ENCODE data around the gene LEMD3.
A peak's percentile ranks its signal among the peaks of the same experiment; 100 is the strongest.

Gene LEMD3

GRCh38 chr12:65162609-65163008 is 6.8 kb upstream of the LEMD3 start:
- H3K79me2 ChIP-seq (ENCODE audit: control insufficient read depth, insufficient read depth, low read length), result no peaks in the 10 kb centered on the region
- no peaks in the 10 kb centered on the region for H3K4me1 ChIP-seq (ENCODE audit: control insufficient read depth, low read depth, low read length)
- no peak overlapping the region for H2BK5ac ChIP-seq (ENCODE audit: low read length)
- no peaks in the 10 kb centered on the region for H3K36me3 ChIP-seq (ENCODE audit: control insufficient read depth, insufficient read depth, low read length)
- no peak overlapping the region for H4K8ac ChIP-seq (ENCODE audit: low read depth, low read length)
- H3K56ac ChIP-seq (ENCODE audit: low read length), result no peak overlapping the region
- no peaks in the 10 kb centered on the region for H3K27me3 ChIP-seq (ENCODE audit: insufficient read depth, low read length, poor library complexity)
- H3K4me2 ChIP-seq (ENCODE audit: low read length), result no peak overlapping the region
- no peak overlapping the region for H3K27ac ChIP-seq (ENCODE audit: low read depth, low read length)
- no peak overlapping the region for H3K18ac ChIP-seq (ENCODE audit: low read length)
- H2BK15ac ChIP-seq (replicated peaks; ENCODE audit: low read depth), result no peak overlapping the region
- H4K5ac ChIP-seq (ENCODE audit: low read length), result no peak overlapping the region
- no peak overlapping the region for H2BK120ac ChIP-seq (ENCODE audit: low read depth, low read length)
- H2AK5ac ChIP-seq (ENCODE audit: low read length), result no peak overlapping the region
- H3K4ac ChIP-seq (ENCODE audit: low read depth, low read length), result no peak overlapping the region
- no CpG with 5 or more reads among the region's 1 CpG for WGBS (ENCODE audit: extremely low coverage, insufficient coverage, low lambda C conversion rate)
- H3K9ac ChIP-seq (ENCODE audit: low read length), result no peak overlapping the region
- no peak overlapping the region for H3K23ac ChIP-seq (ENCODE audit: low read length)
- H3K4me3 ChIP-seq (ENCODE audit: low read length), result no peak overlapping the region
- no peak for DNase-seq
- no peaks in the 10 kb centered on the region for H3K79me1 ChIP-seq (ENCODE audit: low read length)

DNA sequence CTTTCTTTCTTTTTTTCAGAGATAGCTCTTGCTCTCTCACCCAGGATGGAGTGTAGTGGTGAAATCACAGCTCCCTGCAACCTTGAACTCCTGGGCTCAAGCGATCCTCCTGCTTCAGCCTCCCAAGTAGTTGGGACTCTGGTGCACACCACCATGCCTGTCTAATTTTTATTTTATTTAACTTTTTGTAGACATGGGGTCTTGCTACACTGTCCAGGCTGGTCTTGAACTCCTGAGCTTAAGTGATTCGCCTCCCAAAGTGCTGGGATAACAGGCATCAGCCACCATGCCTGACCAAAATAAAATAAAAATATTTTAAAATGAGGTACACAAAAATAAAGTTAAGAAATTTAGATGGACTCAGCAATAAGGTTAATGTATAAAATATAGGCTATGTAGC is 5.1 kb upstream of the LEMD3 start:
- Histone ChIP-seq H3K36me3 (ENCODE audit: control insufficient read depth, insufficient read depth, low read length) (no peaks in the 10 kb centered on the region), H2BK15ac (replicated peaks; ENCODE audit: low read depth) (no peak overlapping the region), H3K27me3 (ENCODE audit: insufficient read depth, low read length, poor library complexity) (no peaks in the 10 kb centered on the region), H2BK120ac (ENCODE audit: low read depth, low read length) (no peak overlapping the region), H3K4me1 (ENCODE audit: control insufficient read depth, low read depth, low read length) (no peaks in the 10 kb centered on the region), H3K4ac (ENCODE audit: low read depth, low read length) (no peak overlapping the region), H4K5ac (ENCODE audit: low read length) (no peak overlapping the region), H2BK5ac (ENCODE audit: low read length) (no peak overlapping the region), H4K8ac (ENCODE audit: low read depth, low read length) (no peak overlapping the region), H3K4me2 (ENCODE audit: low read length) (no peak overlapping the region), H3K9ac (ENCODE audit: low read length) (no peak overlapping the region), H3K18ac (ENCODE audit: low read length) (no peak overlapping the region), H3K79me1 (ENCODE audit: low read length) (no peaks in the 10 kb centered on the region), H3K4me3 (ENCODE audit: low read length) (no peak overlapping the region), H3K23ac (ENCODE audit: low read length) (no peak overlapping the region), H3K79me2 (ENCODE audit: control insufficient read depth, insufficient read depth, low read length) (no peaks in the 10 kb centered on the region), H3K56ac (ENCODE audit: low read length) (no peak overlapping the region), H3K27ac (ENCODE audit: low read depth, low read length) (no peak overlapping the region), H2AK5ac (ENCODE audit: low read length) (no peak overlapping the region)
- DNase-seq, result no peak
- no CpG with 5 or more reads among the region's 2 CpGs for WGBS (ENCODE audit: extremely low coverage, insufficient coverage, low lambda C conversion rate)

DNA sequence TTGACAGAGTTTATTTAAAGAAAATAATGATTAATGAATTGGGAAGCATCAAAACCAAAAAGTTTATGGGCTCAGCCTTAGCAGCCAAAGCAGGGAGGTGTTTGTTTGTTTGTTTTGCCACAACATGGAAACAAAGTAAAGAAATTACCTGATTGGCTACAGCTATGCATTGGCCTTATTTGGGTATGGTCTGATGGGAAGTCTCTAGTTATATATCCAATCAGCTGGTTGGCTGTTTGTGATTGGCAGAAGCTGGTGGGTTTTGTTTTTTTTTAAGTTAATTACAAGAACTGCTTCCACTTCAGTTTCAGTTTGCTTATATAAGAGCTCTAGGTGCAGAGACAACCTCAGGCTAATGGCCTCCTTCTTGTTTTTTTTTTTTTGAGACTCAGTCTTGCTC is 4.6 kb upstream of the LEMD3 start:
- no peak overlapping the region for H3K27ac ChIP-seq (ENCODE audit: low read depth, low read length)

DNA sequence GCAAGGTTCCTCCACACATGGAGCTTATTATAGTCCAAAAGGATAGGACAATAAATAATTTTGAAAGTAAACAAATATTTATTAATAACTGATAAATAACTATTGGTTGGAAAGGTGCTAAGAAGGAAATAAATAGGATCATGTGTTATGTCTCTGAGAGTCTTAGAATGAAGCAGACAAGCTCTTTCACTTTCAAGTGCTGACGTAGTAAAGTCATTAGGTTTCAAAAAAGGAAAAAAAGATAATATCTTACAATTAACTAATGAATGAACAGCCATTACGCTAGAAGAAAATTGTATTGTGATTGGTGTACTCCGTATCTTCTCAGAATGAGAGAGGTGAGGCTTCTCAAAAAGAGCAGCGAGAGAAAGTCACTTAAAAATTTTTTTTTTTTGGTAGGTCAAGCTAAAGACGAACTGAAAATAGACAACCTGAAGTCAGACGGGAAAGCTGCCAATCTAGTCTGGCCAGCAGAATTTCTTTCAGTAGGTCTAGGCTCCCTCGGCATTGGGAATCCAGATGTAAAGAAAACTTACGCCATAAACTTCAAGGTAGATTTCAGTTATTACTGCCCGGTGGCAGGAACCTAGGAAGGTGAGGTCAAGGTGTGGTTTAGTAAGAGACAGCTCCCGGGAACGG is 583 bp upstream of the LEMD3 start:
- WGBS (ENCODE audit: extremely low coverage, insufficient coverage, low lambda C conversion rate), result no CpG with 5 or more reads among the region's 11 CpGs
- peak overlapping the region; percentile 4 for H3K4me2 ChIP-seq (ENCODE audit: low read length)
- H2BK15ac ChIP-seq (replicated peaks; ENCODE audit: low read depth), result no peak overlapping the region
- H4K5ac ChIP-seq (ENCODE audit: low read length), result no peak overlapping the region
- H3K56ac ChIP-seq (ENCODE audit: low read length), result peak overlapping the region; percentile 96
- H3K23ac ChIP-seq (ENCODE audit: low read length), result no peak overlapping the region
- peak overlapping the region; percentile 17 for H3K9ac ChIP-seq (ENCODE audit: low read length)
- H2AK5ac ChIP-seq (ENCODE audit: low read length), result no peak overlapping the region
- H3K36me3 ChIP-seq (ENCODE audit: control insufficient read depth, insufficient read depth, low read length), result no peaks in the 10 kb centered on the region
- H3K27ac ChIP-seq (ENCODE audit: low read depth, low read length), result no peak overlapping the region
- peaks cover 33% of the 10 kb centered on the region for H3K79me2 ChIP-seq (ENCODE audit: control insufficient read depth, insufficient read depth, low read length)
- DNase-seq, result no peak
- no peak overlapping the region for H2BK5ac ChIP-seq (ENCODE audit: low read length)
- H3K18ac ChIP-seq (ENCODE audit: low read length), result peak overlapping the region; percentile 53
- H3K4ac ChIP-seq (ENCODE audit: low read depth, low read length), result no peak overlapping the region
- H3K79me1 ChIP-seq (ENCODE audit: low read length), result peaks cover 5% of the 10 kb centered on the region
- H3K27me3 ChIP-seq (ENCODE audit: insufficient read depth, low read length, poor library complexity), result no peaks in the 10 kb centered on the region
- H3K4me3 ChIP-seq (ENCODE audit: low read length), result no peak overlapping the region
- H3K4me1 ChIP-seq (ENCODE audit: control insufficient read depth, low read depth, low read length), result no peaks in the 10 kb centered on the region
- H2BK120ac ChIP-seq (ENCODE audit: low read depth, low read length), result no peak overlapping the region
- H4K8ac ChIP-seq (ENCODE audit: low read depth, low read length), result peak overlapping the region; percentile 98

More for the DNA sequence above, 4.6 kb upstream of the LEMD3 start:
- H2AK5ac ChIP-seq (ENCODE audit: low read length), result no peak overlapping the region
- H3K4me2 ChIP-seq (ENCODE audit: low read length), result no peak overlapping the region
- no peaks in the 10 kb centered on the region for H3K36me3 ChIP-seq (ENCODE audit: control insufficient read depth, insufficient read depth, low read length)
- H2BK5ac ChIP-seq (ENCODE audit: low read length), result no peak overlapping the region
- H3K9ac ChIP-seq (ENCODE audit: low read length), result no peak overlapping the region
- H2BK15ac ChIP-seq (replicated peaks; ENCODE audit: low read depth), result no peak overlapping the region
- H2BK120ac ChIP-seq (ENCODE audit: low read depth, low read length), result no peak overlapping the region
- H4K5ac ChIP-seq (ENCODE audit: low read length), result no peak overlapping the region
- no peak for DNase-seq
- H3K4ac ChIP-seq (ENCODE audit: low read depth, low read length), result no peak overlapping the region
- no peak overlapping the region for H3K4me3 ChIP-seq (ENCODE audit: low read length)
- no peak overlapping the region for H3K18ac ChIP-seq (ENCODE audit: low read length)
- no peaks in the 10 kb centered on the region for H3K27me3 ChIP-seq (ENCODE audit: insufficient read depth, low read length, poor library complexity)
- no peak overlapping the region for H4K8ac ChIP-seq (ENCODE audit: low read depth, low read length)
- no peak overlapping the region for H3K56ac ChIP-seq (ENCODE audit: low read length)
- peaks cover under 1% of the 10 kb centered on the region for H3K79me2 ChIP-seq (ENCODE audit: control insufficient read depth, insufficient read depth, low read length)
- no peaks in the 10 kb centered on the region for H3K4me1 ChIP-seq (ENCODE audit: control insufficient read depth, low read depth, low read length)
- H3K23ac ChIP-seq (ENCODE audit: low read length), result no peak overlapping the region
- H3K79me1 ChIP-seq (ENCODE audit: low read length), result no peaks in the 10 kb centered on the region

DNA sequence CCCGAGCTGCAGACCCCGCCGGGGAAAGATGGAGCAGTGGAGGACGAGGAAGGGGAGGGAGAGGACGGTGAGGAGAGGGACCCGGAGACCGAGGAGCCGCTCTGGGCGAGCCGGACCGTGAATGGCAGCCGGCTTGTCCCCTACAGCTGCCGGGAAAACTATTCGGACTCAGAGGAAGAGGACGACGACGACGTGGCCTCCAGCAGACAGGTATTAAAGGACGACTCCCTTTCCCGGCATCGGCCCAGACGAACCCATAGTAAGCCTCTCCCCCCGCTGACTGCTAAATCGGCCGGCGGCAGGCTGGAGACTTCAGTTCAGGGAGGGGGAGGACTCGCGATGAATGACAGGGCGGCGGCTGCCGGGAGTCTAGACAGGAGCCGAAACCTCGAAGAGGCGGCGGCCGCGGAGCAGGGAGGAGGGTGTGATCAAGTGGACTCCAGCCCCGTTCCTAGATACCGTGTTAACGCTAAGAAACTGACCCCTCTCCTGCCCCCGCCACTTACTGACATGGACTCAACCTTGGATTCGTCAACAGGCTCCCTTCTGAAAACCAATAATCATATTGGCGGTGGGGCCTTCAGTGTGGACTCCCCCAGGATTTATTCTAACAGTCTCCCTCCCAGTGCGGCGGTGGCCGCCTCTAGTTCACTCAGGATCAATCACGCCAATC is 962 bp downstream of the LEMD3 start:
- Histone ChIP-seq H3K36me3 (ENCODE audit: control insufficient read depth, insufficient read depth, low read length) (no peaks in the 10 kb centered on the region), H3K9ac (ENCODE audit: low read length) (peak overlapping the region; percentile 91), H4K8ac (ENCODE audit: low read depth, low read length) (no peak overlapping the region), H3K18ac (ENCODE audit: low read length) (peak overlapping the region; percentile 96), H2BK5ac (ENCODE audit: low read length) (no peak overlapping the region), H4K5ac (ENCODE audit: low read length) (no peak overlapping the region), H3K79me2 (ENCODE audit: control insufficient read depth, insufficient read depth, low read length) (peaks cover 44% of the 10 kb centered on the region), H3K4ac (ENCODE audit: low read depth, low read length) (peak overlapping the region; percentile 95), H3K56ac (ENCODE audit: low read length) (peak overlapping the region; percentile 96), H2AK5ac (ENCODE audit: low read length) (no peak overlapping the region), H3K4me1 (ENCODE audit: control insufficient read depth, low read depth, low read length) (no peaks in the 10 kb centered on the region), H3K4me2 (ENCODE audit: low read length) (peak overlapping the region; percentile 96), H3K23ac (ENCODE audit: low read length) (peak overlapping the region; percentile 91), H2BK15ac (replicated peaks; ENCODE audit: low read depth) (no peak overlapping the region), H3K27ac (ENCODE audit: low read depth, low read length) (peak overlapping the region; percentile 85), H3K79me1 (ENCODE audit: low read length) (peaks cover 10% of the 10 kb centered on the region), H3K4me3 (ENCODE audit: low read length) (peak overlapping the region; percentile 89), H2BK120ac (ENCODE audit: low read depth, low read length) (no peak overlapping the region), H3K27me3 (ENCODE audit: insufficient read depth, low read length, poor library complexity) (no peaks in the 10 kb centered on the region)
- peak; percentile 90 for DNase-seq
- WGBS (ENCODE audit: extremely low coverage, insufficient coverage, low lambda C conversion rate), result no CpG with 5 or more reads among the region's 47 CpGs
